Neural crest cell (in vitro differentiated cells): ENCODE measurements around the gene BEST3. TPM values are rescaled to one million over a fixed set of nuclear protein-coding genes. Genes with fewer than 3 reads are reported as not detected.

ENCODE experiments used
- DNase-seq: peaks from one replicate; pipeline ENCODE4 v3.0.0; 2021; ENCODE audit warnings: low read depth, mixed read lengths, low spot score
- H3K27ac Mint-ChIP-seq: one replicate; pipeline ENCODE4 v1.8.0; 2021; ENCODE audit warnings: mild to moderate bottlenecking, mixed read lengths; ENCODE audit not compliant: unreplicated experiment
- H3K27me3 Mint-ChIP-seq: 2 replicates; pipeline ENCODE4 v1.8.0; 2021; ENCODE audit warnings: low read depth, mild to moderate bottlenecking, mixed read lengths
- H3K36me3 Mint-ChIP-seq: 2 replicates; pipeline ENCODE4 v1.8.0; 2021; ENCODE audit warnings: low read depth, mild to moderate bottlenecking, mixed read lengths
- H3K4me1 Mint-ChIP-seq: 2 replicates; pipeline ENCODE4 v1.8.0; 2021; ENCODE audit warnings: mixed read lengths
- H3K4me3 Mint-ChIP-seq: one replicate; pipeline ENCODE4 v1.8.0; 2021; ENCODE audit warnings: mild to moderate bottlenecking, mixed read lengths
- H3K9me3 Mint-ChIP-seq: 2 replicates; pipeline ENCODE4 v1.8.0; 2021; ENCODE audit warnings: mixed read lengths
- total RNA-seq: library from RNA; stranded (reverse); gene quantifications from 2 replicates; pipeline ENCODE4 v1.2.1, GENCODE V29; 2021
- TF ChIP-seq, protein P1 (sequence below): fragments of 200-600 bp; sonication (generic); conservative IDR thresholded peaks from 2 replicates; pipeline ENCODE4 v1.5.0; 2021; ENCODE audit warnings: antibody characterized with exemption, mild to moderate bottlenecking

BEST3 gene
- total RNA-seq, 1 donor from 2014 or later: not detected

DNA sequence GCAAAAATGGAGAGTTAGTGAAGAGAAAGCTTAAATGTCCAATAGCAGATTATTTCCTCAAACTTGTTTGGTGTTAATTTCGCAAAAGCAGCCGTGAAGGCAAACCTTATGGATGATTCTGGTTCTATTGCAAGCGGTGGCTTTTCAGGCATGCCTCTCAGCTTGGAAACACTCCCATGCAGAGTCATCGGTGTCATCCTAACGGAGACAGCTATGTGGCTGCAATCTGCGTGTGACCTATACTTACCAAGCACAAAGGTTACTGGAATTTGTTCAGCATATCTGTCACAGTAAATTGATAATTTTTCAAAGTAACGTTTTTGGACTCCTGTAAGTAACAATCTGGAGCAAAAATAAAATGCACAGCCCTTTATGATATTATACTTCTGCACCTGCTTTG, 5.0 kb downstream of the BEST3 start:
- Mint-ChIP-seq H3K36me3 (no peaks in the 10 kb centered on the region), H3K4me3 (no peak overlapping the region), H3K27me3 (no peaks in the 10 kb centered on the region), H3K27ac (no peak overlapping the region), H3K9me3 (no peaks in the 10 kb centered on the region), H3K4me1 (peaks cover 8% of the 10 kb centered on the region)
- no peak for DNase-seq
- TF ChIP-seq, protein P1, sequence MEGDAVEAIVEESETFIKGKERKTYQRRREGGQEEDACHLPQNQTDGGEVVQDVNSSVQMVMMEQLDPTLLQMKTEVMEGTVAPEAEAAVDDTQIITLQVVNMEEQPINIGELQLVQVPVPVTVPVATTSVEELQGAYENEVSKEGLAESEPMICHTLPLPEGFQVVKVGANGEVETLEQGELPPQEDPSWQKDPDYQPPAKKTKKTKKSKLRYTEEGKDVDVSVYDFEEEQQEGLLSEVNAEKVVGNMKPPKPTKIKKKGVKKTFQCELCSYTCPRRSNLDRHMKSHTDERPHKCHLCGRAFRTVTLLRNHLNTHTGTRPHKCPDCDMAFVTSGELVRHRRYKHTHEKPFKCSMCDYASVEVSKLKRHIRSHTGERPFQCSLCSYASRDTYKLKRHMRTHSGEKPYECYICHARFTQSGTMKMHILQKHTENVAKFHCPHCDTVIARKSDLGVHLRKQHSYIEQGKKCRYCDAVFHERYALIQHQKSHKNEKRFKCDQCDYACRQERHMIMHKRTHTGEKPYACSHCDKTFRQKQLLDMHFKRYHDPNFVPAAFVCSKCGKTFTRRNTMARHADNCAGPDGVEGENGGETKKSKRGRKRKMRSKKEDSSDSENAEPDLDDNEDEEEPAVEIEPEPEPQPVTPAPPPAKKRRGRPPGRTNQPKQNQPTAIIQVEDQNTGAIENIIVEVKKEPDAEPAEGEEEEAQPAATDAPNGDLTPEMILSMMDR: no peak

DNA sequence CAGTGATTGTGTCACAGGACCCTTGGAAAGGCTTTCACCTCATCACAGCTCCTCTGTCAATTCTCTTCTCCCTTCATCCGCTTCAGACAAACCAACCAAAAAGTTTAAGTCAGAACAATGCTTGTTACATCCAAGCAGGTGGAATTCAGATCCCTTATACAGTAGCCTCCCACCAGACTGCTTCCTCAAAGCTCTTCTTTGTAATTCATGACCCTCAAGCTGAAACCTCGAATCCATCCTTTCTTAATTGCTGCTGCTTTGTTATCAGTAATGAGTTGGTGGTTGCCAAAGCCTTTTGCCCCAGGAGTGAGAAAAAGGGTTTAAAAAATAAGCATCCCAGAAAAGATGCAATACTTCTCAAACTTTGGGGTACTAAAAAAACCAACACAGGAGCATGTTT, 9.5 kb downstream of the BEST3 start:
- Mint-ChIP-seq H3K4me1 (peaks cover 24% of the 10 kb centered on the region), H3K36me3 (no peaks in the 10 kb centered on the region), H3K9me3 (no peaks in the 10 kb centered on the region), H3K4me3 (no peak overlapping the region), H3K27me3 (no peaks in the 10 kb centered on the region), H3K27ac (no peak overlapping the region)
- no peak for DNase-seq
- TF ChIP-seq, protein P1: no peak

DNA sequence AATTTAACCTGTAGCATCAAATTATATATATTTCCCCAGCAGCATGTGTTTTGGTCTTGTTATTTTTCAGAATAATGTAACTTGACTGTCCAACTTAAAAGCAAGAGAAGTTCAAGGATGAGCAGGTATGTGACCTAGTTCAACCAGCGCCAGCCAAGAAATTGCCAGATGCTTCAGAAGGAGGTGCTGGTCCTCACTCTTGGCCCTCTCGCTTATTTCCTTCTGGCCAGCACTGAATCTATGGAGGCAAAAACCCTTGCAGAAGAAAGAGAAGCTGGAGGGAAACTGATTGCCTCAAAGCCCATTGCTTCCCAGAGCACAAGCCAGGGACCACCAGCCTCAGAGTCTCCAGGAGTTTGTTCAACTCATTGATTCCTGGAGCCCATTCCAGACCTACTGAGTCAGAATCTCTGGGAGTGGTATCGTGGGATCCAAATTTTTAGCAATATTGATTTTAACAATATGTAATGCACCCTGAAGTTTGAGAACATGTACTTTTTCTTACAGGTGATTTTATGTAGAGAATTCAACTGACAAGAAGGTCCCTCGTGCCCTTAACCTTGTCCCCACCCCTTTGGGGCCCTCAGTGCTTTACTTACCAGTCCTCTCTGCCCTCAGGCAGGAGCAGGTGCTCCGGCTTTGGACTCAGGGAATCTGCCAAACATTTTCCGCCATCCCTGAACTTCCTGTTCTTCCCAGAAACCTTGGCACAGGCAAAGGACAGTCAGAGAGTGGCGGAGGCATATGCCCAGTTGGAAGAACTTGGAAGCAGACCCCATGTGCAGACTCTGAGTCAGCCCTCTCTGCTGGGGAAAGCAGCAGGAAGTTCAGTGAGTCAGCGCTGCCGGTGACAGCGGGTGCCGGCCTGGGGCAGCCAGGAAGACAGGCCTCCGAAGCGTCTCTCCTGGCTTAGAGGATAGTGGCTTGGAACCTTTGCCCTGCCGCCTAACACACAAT, 10.4 kb downstream of the BEST3 start:
- H3K36me3 Mint-ChIP-seq: no peaks in the 10 kb centered on the region
- TF ChIP-seq, protein P1: no peak
- no peak overlapping the region for H3K4me3 Mint-ChIP-seq
- H3K27me3 Mint-ChIP-seq: no peaks in the 10 kb centered on the region
- peak overlapping the region; percentile 50 for H3K27ac Mint-ChIP-seq
- H3K9me3 Mint-ChIP-seq: no peaks in the 10 kb centered on the region
- peaks cover 27% of the 10 kb centered on the region for H3K4me1 Mint-ChIP-seq
- DNase-seq: peak; percentile 8

DNA sequence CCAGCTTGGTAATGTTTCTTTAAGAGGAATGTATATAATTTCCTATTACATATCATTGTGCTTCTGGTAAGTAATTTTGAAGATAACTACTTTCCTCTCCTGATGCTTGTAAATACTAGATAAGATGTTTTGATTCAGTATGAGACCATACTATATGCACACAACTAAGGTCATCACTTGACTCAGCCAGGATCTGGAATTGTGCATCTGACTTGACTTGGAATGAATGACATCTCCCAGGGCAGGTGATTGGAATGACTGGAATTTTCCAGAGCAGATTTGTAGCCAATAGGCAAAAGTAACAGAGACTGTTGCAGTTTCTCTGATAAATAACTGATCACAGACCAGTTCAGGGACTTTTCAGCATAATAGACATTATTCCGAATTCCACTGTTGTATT, 11.1 kb downstream of the BEST3 start:
- Mint-ChIP-seq H3K27ac (no peak overlapping the region), H3K27me3 (no peaks in the 10 kb centered on the region), H3K9me3 (no peaks in the 10 kb centered on the region), H3K36me3 (no peaks in the 10 kb centered on the region), H3K4me3 (no peak overlapping the region), H3K4me1 (peaks cover 27% of the 10 kb centered on the region)
- DNase-seq: no peak
- TF ChIP-seq, protein P1: no peak

DNA sequence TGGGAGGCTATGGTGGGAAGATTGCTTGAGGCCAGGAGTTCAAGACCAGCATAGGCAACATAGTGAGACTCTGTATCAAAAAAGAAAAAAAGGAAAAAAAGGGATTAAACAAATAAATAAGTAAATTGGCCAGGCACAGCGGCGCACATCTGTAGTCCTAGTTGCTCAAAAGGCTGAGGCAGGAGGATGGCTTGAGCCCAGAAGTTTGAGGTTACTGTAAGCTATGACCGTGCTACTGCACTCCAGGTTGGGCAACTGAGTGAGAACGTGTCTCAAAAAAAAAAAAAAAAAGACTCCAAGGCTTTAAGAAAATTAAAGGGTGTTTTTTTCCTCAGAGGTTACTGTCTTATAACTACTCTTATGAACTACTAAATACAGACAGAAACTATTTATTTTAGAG, 11.7 kb downstream of the BEST3 start:
- Mint-ChIP-seq H3K9me3 (no peaks in the 10 kb centered on the region), H3K27ac (no peak overlapping the region)

More for the DNA sequence above, 11.7 kb downstream of the BEST3 start:
- TF ChIP-seq, protein P1: no peak
- H3K4me3 Mint-ChIP-seq: no peak overlapping the region
- DNase-seq: no peak
- H3K36me3 Mint-ChIP-seq: no peaks in the 10 kb centered on the region
- no peaks in the 10 kb centered on the region for H3K27me3 Mint-ChIP-seq
- peaks cover 27% of the 10 kb centered on the region for H3K4me1 Mint-ChIP-seq
